Sciatic nerve (tissue), 2 donors: Measurements from ENCODE around the gene HS3ST6. TPM values are rescaled to one million over a fixed set of nuclear protein-coding genes. Genes with fewer than 3 reads are reported as not detected.
"Not testable (repeated sequence)": the region's sequence is repeated elsewhere in the genome, so short reads cannot be mapped to it uniquely, and the experiment has no call there.

ENCODE experiments used
- ATAC-seq: fragments of 200-7000 bp; cut with Tn5 transposase; one replicate; pipeline ENCODE4 v1.9.1; 2020; ENCODE audit warnings: mild to moderate bottlenecking, moderate library complexity
- DNase-seq: peaks from one replicate; pipeline ENCODE4 v3.0.0-alpha.2; 2020; ENCODE audit warnings: low spot score
- intact Hi-C: fragments of 100-400 bp; cut with DNase I; formaldehyde crosslinking; loops from one replicate; pipeline ENCODE4 v1.14.2; 2022
- total RNA-seq: library from RNA; stranded (reverse); fragmentation: NEBNext Ultra II Directional; extraction: Animal tissue kit (Norgen Biotek cat#: 25700); gene quantifications from one replicate; pipeline ENCODE4 v1.2.1, GENCODE V29; 2021
- donor health status: DM: no; HTN: no; CAD: no.
- donor health status: DM: no; HTN: no; CAD: no.

The HS3ST6 gene
- total RNA-seq, 1 donor from 2014 or later = not detected

DNA sequence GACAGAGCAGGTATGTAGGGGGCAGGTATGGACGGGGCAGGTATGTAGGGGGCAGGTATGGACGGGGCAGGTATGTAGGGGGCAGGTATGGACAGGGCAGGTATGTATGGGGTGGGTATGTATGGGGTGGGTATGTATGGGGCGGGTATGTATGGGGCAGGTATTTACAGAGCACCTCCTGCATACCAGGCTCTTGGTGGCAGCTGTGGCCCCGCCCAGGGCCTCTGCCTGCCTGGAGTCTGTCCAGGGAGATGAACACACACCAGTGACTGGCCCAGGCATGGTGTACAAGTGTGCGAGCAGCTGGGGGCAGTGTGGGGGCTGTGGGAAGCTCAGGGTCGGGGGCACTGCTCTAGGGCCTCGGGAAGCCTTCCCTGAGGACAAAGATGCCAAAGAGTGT, 31.8 kb upstream of the HS3ST6 start:
- DNase-seq (no peak), ATAC-seq (no peak)
- intact Hi-C loops = no loop called here

DNA sequence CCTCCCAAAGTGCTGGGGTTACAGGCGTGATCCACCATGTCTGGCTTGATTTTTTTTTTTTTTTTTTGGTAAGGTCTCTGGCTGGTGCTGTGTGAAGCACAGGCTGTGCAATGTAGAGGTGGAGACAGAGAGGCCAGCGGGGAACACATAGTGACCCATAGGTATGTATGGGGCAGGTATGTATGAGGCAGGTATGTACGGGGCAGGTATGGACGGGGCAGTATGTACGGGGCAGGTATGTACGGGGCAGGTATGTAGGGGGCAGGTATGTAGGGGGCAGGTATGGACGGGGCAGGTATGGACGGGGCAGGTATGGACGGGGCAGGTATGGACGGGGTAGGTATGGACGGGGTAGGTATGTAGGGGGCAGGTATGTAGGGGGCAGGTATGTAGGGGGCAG, 31.3 kb upstream of the HS3ST6 start:
- DNase-seq = no peak
- intact Hi-C loops = no loop called here

DNA sequence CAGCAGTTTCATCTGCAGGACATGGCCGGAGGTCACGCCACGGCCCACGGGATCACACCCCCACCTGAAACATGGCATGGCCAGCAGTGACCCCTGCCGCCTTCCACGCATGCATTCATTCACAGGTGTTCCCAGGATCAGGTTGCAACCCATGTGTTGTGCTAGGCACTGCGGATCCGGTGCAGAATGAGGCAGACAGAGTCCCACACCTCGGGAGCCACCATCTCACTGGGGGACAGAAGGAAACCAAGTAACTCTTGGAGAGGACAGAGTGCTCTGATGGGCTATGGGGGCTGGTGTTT, 29.1 kb upstream of the HS3ST6 start:
- DNase-seq = no peak
- intact Hi-C loops = no loop called here
- ATAC-seq = no peak

More for the DNA sequence above, 31.3 kb upstream of the HS3ST6 start:
- ATAC-seq = no peak

DNA sequence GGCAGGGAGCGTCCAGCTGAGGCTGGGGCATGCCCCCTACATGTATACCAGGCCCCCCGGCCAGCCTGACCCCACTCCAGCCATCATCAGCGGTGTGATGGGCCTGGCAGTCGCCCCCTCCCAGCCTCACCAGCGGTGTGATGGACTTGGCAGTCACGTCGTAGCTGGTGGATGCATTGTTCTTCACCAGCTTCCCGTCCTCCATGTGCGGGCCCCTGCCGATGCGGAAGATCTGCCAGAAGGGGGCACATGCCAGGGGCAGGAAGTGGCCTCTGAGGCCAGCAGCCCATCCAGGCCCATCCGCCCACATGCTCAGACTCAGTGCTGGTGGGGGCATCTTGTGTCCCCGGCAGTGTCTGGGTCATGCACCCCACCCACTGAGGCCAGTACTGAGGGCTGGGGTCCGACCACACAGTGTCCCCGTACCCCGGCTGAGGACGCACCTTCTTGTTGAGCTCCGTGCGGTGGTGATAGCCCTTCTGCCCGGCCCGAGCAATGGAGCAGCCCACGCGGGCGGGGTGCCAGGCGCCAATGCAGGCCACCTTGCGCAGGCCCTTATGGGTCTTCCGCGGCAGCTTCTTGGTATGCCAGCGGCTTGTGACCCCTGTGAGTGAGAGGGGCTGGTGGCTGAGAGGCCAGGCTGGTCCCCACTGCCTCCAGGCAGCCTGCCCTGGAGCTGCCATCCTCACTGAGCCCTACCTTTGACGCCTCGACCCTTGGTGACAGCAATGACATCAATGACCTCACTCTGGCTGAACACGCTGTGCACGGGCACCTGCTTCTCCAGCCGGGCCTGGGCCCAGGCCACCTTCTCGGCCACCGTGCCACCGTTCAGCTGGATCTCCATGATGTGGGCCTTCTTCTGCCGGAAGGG, 28.5 kb upstream of the HS3ST6 start:
- DNase-seq = no peak
- intact Hi-C loops = no loop called here
- ATAC-seq = no peak

DNA sequence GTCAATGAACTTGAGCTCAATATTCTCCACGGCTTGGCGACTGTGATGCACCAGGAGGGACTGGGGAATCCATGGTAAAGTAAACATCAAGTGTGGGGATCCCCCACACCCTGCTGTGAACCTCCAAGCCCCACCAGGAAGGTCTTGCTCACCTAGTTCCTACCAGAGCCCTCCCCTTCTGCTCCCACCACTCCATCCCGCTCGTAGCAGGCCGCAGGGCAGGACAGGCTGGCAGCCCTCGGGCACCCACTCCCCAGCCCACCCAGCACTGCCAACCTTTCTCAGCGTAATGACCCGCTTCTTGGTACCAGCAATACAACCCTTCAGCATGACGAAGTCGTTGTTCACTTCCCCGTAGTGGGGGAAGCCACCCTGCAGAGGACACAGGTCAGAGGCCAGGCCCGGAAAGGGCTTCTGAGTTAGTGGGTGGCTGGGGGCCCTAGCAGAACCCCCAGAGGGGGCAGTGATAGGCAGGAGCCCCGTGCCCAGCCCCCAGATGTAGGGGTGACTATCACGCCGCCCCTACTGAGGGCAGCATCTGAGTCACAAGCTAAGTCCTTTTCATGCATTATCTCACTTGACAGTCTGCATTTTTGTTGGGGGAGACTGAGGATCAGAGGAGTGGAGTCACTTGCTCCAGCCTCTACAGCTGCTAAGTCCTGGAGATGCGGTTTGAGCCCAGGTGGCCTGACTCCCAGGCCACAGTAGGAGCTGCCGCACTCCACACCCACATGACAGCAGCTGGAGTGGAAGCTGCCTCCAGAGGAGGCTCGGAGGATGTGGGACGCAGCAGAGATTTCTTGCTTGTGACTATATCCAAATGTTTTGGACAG, 27.6 kb upstream of the HS3ST6 start:
- ATAC-seq (no peak), DNase-seq (no peak)
- intact Hi-C loops = no loop called here

DNA sequence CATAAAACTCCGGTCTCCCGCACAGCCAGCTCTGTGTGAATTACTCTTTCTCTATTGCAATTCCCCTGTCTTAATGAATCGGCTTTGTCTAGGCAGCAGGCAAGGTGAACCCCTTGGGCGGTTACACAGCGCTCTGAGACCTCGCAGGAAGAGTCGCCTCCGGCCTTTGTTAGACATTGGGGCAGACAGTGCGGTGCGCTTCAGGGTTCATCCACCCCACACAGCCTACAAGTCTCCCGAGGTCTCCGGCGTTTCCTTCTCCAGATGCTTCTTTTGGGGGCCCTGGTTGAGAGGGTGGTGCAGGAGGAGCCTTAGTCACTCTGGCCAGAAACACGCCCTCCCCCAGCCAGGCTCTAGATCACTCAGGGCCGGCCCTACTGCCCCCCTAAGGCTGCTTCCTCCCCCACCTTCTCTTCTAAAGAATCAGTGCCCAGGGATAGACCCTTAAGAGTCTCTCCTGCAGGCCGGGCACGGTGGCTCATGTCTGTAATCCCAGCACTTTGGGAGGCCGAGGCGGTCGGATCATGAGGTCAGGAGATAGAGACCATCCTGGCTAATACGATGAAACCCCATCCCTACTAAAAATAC, 26.5 kb upstream of the HS3ST6 start:
- no peak for DNase-seq
- ATAC-seq = no peak
- intact Hi-C loops = no loop called here

DNA sequence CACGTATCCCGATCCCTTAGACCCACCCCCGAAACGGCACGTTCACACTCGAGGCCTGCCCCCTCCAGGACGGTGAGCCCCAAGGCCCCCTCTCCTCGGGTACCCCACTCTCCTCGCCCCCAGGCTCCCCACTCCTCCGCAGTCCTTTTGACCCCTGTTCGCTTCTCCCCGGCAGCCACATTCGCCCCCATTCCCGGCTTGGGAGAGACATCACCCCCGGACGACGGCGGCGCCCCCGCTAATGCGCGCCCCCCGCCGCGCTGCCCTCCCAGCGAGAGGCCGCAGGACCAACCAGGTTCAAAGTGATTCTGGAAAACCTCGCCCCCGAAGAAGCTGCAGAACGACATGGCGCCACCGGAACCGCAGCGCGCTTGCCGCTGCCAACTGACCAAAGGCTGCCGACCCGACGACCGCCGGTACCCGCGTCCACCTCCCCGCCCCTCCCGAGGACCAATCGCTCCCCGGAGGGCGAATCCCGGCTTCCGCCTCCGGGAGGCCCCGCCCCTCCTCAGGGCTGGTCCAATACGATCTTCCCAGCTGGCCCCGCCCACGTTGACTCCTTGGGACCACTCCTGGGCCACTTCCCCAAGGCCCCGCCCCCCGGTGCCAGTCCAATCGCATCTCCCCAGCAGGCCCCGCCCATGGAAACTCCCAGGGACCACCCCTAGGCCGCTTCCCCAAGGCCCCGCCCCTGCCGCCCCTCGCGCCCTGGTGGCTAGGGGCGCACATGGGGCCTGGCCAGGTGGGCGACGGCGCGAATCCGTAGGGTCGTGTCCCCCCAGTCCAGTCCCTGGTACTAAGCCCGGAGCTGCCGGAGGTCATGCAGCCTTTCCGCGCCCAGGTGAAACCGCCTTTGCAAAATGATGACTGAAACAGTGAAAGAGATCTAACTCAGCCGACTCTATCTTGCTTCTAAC, 24.9 kb upstream of the HS3ST6 start, which contains the start of gene MSRB1:
Gene MSRB1 (minus strand): TSS at position 390 of the 917 bp plus-strand sequence. CDS start 43 bp downstream, at position 347.
- ATAC-seq = peak; percentile 98
- intact Hi-C loops = no loop called here
- peak; percentile 100 for DNase-seq

DNA sequence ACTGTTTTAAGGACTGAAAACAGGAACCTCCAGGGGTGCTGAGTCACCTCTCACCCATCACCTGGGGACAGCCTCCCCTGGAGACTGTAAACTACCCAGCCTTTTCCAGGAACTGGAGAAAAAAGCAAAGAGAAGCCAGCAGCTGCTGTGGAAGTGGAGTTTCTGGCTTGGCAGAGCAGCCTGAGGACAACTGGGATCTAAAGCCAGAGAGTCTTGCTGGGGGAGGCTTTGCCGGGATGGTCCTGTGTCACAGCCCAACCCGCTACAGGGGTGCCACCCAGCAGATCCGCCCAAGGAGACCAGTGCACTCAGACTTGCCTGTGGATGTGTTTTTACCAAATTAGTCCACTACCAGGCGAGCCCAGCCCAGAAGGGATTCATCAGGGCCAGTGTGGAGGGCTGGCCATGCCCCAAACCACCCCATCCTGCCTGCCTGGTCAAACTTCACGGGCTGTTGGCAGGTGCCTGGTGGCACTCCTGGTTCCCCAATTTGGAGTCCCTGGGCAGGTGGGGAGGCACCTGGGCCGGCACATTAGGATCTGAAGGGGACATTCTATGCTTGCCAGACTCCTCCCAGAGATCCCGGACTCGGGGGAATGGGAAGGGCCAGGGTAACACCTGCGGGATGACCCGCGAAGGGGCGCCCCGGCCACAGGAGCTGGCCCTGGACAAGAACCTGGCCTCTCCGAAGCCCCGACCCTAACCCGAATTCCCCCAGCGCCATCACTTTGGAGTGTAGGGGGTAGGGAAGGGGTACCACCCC, 24.0 kb upstream of the HS3ST6 start:
- intact Hi-C loops = no loop called here
- ATAC-seq = peak; percentile 2
- DNase-seq = no peak

DNA sequence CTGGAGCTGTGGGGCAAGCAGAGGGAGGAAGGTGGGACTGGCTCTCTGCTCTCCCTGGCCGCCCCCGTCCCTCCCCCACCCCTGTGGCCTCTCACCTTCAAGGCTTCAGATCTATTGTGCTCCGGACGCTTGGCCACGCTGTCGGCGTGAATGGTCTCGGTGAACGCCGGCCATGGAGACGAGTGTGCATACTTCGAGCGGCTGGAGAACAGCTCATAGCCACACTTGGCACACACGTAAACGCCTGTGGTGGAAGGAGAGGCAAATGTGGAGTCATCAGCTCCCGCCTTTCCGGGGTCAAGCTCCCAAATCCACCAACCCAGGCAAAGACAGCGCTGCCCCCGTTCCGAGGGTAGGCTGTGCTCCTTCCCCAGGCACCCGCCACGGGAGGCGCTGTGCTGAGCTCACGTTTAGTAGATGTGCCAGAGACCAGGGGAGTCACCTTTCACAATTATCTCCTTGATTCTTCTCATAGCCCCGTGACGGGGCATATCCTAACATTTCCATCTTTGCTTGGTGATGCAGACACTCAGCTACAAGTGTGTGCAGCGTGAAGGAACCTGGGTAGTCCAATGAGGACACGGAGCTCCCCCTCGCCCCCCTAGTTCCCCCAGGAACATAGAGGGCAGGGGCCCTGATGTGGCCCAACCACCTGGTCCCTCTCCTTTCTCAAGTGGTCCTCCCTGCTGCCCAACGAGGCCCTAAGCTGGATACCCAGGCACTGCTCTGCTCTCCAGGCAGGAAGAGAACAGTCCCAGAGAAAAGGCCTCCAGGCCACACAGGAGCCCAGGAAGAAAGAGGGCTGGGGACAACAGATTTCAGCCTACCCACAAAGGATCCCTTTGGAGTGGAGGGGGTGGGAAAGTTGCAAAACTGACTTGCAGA, 23.2 kb upstream of the HS3ST6 start:
- intact Hi-C loops = no loop called here

DNA sequence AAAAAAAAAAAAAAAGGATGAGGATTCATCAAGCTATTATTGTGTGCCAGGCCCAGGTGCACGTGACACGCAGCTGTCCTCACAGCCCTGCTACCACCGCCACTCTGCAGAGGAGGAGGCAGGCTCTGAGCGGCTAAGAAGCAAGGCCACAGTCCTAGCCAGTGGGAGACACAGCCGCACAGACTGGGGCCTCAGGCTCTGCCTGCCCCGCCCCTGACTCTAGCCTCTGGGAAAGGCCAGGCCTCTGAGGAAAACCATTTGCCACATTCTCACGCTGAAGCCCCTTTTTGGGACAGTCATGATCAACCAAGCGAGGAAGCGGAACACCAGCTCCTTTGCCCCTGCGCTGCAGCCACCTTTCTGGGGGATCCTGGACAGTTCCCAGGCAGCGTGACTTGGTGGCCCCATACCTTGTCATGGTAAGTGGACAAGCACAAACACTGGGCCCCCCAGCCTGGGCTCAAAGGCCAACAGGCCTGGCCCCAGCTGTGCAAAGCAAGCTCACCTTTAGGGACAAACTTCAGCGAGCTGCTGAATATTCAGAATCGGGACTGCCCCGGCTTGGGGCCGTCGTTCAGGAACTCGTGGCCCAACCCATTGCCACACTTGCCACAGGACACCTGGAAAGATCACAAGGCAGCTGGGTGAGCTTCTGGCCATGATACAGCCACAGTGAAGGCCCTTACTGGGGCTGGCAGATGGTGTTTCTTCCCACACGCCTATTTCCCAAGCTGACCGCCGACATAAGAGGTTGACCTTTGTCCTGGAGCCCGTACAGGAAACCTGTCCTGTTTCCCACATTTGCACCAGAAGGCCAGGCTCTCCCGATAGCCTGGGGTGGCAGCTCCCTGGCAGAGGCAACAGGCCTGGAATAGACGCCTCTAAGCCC, 22.3 kb upstream of the HS3ST6 start:
- intact Hi-C loops = no loop called here
- ATAC-seq = no peak
- no peak for DNase-seq

More for the DNA sequence above, 23.2 kb upstream of the HS3ST6 start:
- ATAC-seq (no peak), DNase-seq (no peak)

DNA sequence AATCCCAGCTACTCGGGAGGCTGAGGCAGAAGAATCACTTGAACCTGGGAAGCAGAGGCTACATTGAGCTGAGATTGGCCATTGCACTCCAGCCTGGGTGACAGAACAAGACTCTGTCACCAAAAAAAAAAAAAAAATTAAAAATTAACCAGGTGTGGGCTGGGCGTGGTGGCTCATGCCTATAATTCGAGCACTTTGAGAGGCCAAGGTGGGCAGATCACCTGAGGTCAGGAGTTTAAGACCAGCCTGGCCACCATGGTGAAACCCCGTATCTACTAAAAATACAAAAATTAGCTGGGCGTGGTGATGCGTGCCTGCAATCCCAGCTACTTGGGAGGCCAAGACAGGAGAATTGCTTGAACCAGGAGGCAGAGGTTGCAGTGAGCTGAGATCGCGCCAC, 21.6 kb upstream of the HS3ST6 start:
- intact Hi-C loops, DNase-seq, ATAC-seq: not testable (repeated sequence)

DNA sequence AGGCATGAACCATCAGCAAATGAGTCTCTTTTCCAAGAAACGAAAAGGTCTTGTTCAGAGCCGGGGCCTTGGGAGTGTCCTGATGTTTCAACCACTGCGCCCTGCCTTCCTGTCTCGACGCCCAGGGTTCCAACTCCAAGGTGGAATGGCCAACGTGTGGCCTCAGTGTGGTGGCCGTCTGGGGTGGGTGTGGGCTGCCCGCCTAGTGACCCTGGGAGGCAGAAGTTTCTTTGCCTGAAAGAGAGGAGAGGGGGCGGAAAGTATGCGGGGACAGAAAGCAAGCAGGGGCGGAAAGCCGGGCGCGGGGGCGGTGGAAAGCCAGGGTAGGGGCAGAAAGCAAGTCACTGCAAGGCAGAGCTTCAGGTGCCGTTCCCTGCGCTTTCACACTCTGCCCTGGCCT, 20.7 kb upstream of the HS3ST6 start:
- ATAC-seq = no peak
- no peak for DNase-seq
- intact Hi-C loops = no loop called here

DNA sequence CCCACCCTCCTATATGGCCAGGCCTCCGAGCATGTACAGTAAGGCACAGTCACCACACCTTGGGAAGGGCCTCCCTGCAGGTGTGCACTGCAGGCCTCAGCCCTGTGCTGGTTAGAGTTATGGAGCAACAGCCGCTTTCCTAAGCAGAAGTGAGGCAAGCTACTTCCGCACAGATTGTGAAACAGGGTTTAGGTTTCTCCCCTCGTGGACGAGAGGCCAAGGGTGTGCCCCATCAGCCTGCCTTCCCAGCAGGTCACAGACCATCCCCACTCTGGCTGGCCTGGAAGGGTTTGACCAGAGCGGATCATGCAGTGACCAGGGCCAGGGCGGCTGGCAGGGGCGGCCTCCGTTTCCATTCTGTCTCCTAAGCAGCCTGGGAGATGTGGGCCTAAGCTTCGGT, 20.1 kb upstream of the HS3ST6 start:
- ATAC-seq = no peak
- intact Hi-C loops = no loop called here
- DNase-seq = no peak

DNA sequence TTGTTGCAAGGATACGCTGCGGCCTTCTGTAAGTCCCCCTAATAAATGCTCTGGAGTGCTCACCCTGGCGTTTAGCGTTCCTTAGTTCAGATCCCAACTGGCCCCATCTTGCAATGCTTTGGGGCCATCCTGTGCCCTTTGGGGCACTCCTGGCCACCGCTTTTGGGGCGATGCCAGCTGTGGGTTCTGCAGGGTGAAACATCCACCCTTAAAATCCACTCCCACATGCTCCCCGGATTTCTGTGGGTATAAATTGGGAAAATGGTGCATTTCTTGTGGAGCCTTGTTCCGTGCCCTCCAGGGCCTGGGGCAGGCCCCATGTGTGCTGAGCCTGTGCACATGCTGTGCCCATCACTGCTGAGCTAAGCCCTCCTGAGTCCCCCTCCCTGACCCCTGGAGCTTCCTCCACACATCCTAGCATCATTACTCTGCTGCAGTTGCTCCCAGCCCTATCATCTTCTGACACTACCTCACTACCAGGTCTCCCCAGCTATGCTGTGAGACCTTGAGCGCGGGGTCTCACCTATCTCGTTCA, 18.8 kb upstream of the HS3ST6 start:
- ATAC-seq (no peak), DNase-seq (no peak)
- intact Hi-C loops = no loop called here

DNA sequence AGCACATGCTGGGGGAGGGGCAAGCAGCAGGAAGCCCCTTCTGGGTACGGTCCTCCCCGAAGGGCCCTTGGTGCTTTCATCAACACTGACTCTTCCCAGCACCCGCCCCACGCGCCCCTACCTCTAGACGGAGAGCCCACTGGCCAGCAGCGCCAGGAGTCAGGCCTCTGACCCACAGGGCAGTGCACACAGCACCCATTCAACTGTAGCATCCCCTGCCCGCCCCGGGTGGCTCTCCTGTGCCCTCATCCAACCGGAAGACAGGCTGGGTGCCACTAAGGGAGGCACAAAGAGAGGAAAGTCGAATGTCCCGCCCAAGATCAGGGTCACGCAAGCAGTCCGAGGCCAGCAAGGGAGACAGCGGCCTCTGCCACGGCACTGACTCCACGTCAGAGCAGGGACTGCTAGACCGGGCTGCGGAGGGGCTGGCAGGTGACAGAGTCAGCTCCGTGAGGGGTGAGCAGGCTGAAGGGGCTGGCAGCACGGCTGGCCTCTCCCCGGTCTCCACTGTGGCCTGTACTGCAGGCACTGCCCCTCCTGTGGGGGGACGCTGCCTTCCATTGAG, 15.0 kb upstream of the HS3ST6 start:
- no peak for DNase-seq
- no peak for ATAC-seq
- intact Hi-C loops = no loop called here
